Adipocyte (in vitro differentiated cells): ENCODE results near the gene PDE4DIP.
"Not testable (repeated sequence)": the region's sequence is repeated elsewhere in the genome, so short reads cannot be mapped to it uniquely, and the experiment has no call there.

Source experiments
- DNase-seq: peaks from one replicate; pipeline ENCODE4 v3.0.0-alpha.2; 2015; ENCODE audit warnings: low read depth
- H3K27me3 ChIP-seq: replicated peaks from 2 replicates; pipeline ENCODE4 v1.7.0; 2013; ENCODE audit warnings: mild to moderate bottlenecking, low read length, moderate library complexity; ENCODE audit not compliant: control insufficient read depth, insufficient read depth
- H3K36me3 ChIP-seq: 2 replicates; pipeline ENCODE4 v1.7.0; 2013; ENCODE audit warnings: low read length, mild to moderate bottlenecking, moderate library complexity; ENCODE audit not compliant: control insufficient read depth, insufficient read depth, severe bottlenecking
- H3K4me1 ChIP-seq: 2 replicates; pipeline ENCODE4 v1.7.0; 2013; ENCODE audit warnings: mild to moderate bottlenecking, low read length, moderate library complexity; ENCODE audit not compliant: control insufficient read depth, insufficient read depth
- H3K4me3 ChIP-seq: 2 replicates; pipeline ENCODE4 v1.7.0; 2013; ENCODE audit warnings: mild to moderate bottlenecking, low read length, moderate library complexity
- H3K9ac ChIP-seq: 2 replicates; pipeline ENCODE4 v1.7.0; 2013; ENCODE audit warnings: mild to moderate bottlenecking, low read length, moderate library complexity
- H3K9me3 ChIP-seq: 2 replicates; pipeline ENCODE4 v1.7.0; 2013; ENCODE audit warnings: mild to moderate bottlenecking, low read length, moderate library complexity; ENCODE audit not compliant: control insufficient read depth

Gene PDE4DIP

DNA sequence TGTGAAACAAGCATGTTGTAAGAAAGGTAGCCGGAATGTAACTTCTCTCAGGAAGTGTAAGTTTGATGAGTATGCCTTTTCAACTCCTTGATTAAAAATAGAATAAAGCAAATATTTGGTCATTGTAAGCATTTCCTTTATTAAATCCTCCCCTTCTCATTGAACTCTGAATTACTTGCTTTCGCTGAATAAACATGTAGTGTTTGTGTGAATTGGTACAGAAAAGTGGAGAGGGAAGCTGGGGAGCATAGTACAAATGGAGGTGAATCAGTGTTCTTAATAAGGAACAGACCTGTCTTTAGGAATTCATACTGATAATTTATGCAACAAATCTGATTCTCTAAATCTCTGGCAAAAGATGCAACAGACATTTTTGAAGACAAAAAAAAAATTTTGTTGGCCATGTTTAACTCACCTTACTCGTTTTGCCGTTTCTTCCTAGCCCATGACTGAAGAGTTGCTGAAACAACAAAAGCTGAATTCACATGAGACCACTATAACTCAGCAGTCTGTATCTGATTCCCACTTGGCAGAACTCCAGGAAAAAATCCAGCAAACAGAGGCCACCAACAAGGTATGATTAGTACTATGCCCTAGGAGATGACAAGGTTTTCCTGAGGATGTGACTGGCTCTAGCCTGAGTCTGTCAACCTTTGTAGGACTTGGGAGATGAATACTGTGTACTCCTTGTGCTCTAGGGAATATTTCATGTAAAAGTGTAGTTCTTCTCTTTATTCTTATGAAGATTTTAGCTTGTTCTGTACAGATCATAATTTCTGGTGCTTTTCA lies 116.2 kb downstream of the PDE4DIP start:
- H3K9me3 ChIP-seq, DNase-seq, H3K4me1 ChIP-seq, H3K36me3 ChIP-seq, H3K27me3 ChIP-seq, H3K9ac ChIP-seq, H3K4me3 ChIP-seq: not testable (repeated sequence)

DNA sequence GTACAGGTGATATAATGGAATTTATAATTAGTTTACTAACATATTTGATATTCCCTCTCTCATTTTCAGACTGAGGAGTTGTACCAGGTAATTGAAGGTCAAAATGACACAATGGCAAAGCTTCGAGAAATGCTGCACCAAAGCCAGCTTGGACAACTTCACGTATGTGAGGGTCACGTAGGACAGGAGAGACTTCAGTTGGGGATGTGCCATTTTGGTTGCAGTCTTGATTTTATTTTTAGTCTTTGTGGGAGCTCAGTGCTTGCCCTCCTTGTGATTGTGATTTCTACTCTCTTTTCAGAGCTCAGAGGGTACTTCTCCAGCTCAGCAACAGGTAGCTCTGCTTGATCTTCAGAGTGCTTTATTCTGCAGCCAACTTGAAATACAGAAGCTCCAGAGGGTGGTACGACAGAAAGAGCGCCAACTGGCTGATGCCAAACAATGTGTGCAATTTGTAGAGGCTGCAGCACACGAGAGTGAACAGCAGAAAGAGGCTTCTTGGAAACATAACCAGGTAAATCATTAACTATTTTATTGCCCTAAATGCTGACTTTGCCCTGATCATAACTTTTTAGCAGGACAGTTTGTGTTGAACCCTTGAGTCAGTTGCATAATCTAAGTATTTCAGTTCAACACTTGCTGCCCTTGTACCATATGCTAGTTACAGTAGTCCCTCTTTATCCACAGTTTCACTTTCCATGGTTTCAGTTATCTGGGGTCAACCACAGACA lies 118.1 kb downstream of the PDE4DIP start:
- H3K27me3 ChIP-seq, DNase-seq, H3K9me3 ChIP-seq, H3K9ac ChIP-seq, H3K4me3 ChIP-seq, H3K4me1 ChIP-seq, H3K36me3 ChIP-seq: not testable (repeated sequence)

DNA sequence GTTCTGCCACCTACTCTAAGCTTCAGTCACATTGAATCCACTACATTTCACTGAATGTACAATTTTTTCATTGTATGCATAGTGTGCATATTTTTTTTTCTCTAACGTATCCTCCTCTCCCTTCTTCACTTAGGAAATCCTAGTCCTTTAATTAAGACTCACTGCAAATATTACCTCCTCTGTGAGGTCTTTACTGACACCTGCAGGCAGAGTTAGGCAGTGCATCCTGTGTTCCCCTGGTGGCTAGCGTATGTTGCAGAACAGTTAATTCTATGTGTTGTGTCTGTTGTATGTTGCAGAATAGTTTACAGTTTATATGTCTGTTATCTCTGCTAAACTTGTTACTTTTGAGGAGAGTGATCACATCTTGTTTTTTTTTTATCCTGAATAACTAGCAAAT lies 121.9 kb downstream of the PDE4DIP start:
- H3K4me1 ChIP-seq, H3K4me3 ChIP-seq, H3K9me3 ChIP-seq, H3K27me3 ChIP-seq, H3K9ac ChIP-seq, DNase-seq: not testable (repeated sequence)
- H3K36me3 ChIP-seq: peaks cover 11% of the 10 kb centered on the region

DNA sequence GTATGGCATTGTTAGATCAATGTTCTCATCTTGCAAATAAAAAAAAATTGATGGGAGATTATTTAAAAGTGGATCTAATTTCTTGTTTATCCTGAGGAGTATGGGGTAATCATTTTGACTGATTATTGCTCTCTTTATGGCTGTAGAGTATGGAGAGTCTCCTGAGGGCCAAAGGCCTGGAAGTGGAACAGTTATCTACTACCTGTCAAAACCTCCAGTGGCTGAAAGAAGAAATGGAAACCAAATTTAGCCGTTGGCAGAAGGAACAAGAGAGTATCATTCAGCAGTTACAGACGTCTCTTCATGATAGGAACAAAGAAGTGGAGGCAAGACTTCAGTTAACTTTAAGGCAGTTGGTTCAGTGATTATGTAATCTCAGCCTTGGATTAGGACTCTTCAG lies 123.4 kb downstream of the PDE4DIP start:
- not testable (repeated sequence) for H3K4me3 ChIP-seq, H3K27me3 ChIP-seq, DNase-seq, H3K4me1 ChIP-seq, H3K9ac ChIP-seq, H3K9me3 ChIP-seq, H3K36me3 ChIP-seq

DNA sequence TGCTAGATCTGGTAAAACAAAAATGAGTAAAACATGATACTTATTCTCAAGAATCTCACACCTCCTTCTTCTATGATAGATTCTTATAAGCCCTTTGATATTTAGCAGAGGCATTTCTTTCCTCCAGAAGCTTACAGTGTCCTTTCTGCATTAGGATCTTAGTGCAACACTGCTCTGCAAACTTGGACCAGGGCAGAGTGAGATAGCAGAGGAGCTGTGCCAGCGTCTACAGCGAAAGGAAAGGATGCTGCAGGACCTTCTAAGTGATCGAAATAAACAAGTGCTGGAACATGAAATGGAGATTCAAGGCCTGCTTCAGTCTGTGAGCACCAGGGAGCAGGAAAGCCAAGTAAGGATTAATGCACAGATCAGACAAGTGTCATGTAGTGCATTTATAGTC lies 124.5 kb downstream of the PDE4DIP start:
- not testable (repeated sequence) for H3K36me3 ChIP-seq, DNase-seq, H3K9me3 ChIP-seq, H3K9ac ChIP-seq, H3K27me3 ChIP-seq, H3K4me3 ChIP-seq, H3K4me1 ChIP-seq

DNA sequence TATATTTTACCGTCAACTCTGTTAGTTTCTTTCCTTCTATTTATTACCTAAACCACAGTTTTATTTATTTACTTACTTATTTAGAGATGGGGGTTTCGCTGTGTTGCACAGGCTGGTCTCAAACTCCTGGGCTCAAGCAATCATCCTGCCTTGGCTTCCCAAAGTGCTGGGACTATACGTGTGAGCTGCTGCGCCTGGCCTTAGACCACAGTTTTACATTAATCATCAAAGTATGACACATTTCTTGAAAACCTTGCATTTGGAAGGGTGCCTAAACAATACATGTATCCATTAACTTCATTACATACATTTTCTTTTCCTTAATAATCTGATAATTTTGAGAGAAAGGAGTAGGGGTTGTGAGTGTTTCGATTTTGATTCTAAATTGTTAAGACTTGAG lies 124.9 kb downstream of the PDE4DIP start:
- not testable (repeated sequence) for H3K9ac ChIP-seq, H3K27me3 ChIP-seq, H3K4me3 ChIP-seq, DNase-seq, H3K36me3 ChIP-seq, H3K9me3 ChIP-seq, H3K4me1 ChIP-seq

DNA sequence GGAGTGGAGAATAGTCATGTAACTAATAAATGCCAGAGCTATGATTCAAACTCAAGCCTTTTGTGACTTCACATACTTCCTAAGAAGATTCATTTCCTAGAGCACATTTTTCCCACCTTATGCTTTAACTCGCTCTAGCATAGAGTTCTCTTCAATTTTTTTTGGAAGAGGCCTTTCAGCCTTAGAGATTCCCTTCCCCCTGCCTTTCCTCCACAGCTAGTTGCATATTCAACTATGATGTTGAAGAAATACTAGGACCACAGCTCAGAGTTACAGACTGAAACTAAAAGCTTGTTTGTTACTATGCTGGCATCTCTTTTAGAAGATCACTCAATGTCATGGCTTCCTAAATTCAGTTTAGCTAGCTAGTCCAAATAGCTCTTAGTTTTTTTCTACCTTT lies 131.2 kb downstream of the PDE4DIP start:
- H3K9me3 ChIP-seq, H3K9ac ChIP-seq, H3K27me3 ChIP-seq, H3K4me1 ChIP-seq, H3K4me3 ChIP-seq: not testable (repeated sequence)
- peak; percentile 22 for DNase-seq
- peaks cover 31% of the 10 kb centered on the region for H3K36me3 ChIP-seq

DNA sequence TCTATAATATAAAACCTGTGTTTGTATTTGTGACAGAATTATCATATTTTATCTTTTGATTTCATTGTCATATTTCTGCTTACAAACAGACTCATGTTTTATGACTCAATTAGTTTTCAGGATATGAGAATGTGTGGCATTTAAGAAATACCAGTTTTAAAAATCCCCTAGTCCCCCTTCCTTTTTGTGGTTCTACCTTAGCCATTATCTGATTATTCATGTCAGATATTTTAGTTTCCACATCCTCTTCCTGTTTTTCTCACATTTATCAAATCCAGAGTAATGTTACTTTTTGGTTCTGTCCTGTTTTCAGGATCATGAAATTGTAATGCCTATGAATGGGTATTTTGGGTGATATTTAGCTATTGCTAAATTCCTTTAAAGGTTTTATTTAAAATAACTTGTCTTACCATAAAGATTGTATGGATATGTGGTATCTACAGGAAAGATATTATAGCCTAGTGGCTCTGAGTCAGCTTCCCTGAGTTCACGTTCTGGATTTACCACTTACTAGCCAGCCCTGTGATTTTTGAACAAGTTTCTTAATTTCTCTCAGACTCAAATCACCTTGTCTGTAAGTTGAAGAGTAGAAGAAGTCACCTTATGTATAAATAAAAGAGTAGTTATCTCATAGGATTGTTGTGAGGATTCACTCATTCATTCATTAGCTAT lies 131.8 kb downstream of the PDE4DIP start:
- not testable (repeated sequence) for H3K9ac ChIP-seq, DNase-seq

DNA sequence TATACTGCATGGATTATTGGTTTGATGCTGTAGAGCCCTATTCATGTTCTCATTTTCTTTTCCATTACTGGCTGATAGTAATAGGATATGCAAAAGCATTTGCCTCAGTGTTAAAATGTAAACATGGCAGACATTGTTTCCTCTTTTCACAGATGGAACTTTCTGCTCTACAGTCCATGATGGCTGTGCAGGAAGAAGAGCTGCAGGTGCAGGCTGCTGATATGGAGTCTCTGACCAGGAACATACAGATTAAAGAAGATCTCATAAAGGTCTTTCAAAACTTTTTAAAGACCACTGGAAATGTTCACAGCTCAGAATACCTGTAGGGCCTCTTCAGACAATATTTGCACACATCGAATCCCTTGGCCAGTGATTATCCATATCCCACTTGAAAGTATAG lies 133.6 kb downstream of the PDE4DIP start:
- H3K9me3 ChIP-seq, H3K4me3 ChIP-seq, H3K4me1 ChIP-seq, H3K27me3 ChIP-seq, DNase-seq, H3K9ac ChIP-seq: not testable (repeated sequence)
- peaks cover 54% of the 10 kb centered on the region for H3K36me3 ChIP-seq

More for the DNA sequence above, 131.8 kb downstream of the PDE4DIP start:
- H3K4me3 ChIP-seq, H3K9me3 ChIP-seq, H3K4me1 ChIP-seq, H3K27me3 ChIP-seq: not testable (repeated sequence)
- H3K36me3 ChIP-seq: peaks cover 36% of the 10 kb centered on the region

DNA sequence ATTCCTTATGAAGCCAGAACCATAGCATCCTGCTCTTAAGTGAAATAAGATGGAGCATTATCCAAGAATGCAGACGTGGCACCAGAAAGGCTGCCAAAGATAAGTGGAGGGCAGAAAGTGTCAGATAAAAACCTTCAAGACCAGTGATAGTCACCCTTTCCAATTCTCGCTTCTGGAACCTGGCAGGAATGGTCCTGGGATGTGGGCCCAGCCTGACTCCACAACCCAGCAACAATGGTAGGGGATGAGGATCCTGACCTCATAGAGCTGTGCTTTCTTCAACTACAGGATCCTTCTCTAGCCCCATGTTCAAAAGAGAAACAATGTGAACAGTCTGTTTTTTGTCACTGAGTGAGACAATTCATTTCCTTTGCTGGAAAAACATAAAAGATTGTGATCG lies 145.2 kb downstream of the PDE4DIP start:
- H3K9me3 ChIP-seq, H3K4me1 ChIP-seq, H3K9ac ChIP-seq, H3K4me3 ChIP-seq, DNase-seq, H3K27me3 ChIP-seq: not testable (repeated sequence)
- H3K36me3 ChIP-seq: peaks cover 11% of the 10 kb centered on the region

DNA sequence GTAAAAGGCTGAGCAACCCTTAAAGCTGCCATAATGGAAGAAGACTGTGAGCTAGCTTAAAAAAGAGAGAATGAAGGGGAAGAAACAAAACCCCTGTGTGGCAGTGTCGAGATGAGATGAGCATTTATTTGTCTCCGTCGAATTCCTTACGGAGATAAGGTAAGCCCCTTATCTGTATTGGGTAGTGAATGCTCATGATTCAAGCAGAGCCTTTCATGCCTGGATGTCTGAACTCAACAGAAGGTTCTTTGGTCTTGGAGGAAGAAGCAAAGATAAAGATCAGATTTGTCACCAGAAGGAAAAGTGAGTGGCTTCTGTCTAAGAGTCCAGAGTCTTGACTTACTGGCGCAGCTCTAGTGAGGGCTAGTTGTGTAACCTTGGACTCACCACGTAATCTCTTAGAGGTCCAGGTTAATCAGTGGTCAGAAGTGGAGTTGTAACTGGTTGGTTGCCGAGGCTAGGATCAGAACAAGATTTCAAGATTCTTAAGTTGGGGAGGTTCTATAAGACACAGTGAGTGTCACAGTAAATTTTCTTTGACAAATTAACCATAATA lies 146.1 kb downstream of the PDE4DIP start:
- not testable (repeated sequence) for DNase-seq

More for the DNA sequence above, 146.1 kb downstream of the PDE4DIP start:
- H3K27me3 ChIP-seq, H3K9me3 ChIP-seq, H3K36me3 ChIP-seq, H3K9ac ChIP-seq, H3K4me1 ChIP-seq, H3K4me3 ChIP-seq: not testable (repeated sequence)
